ENCODE results near the gene SEL1L3. TPM values are rescaled to one million over a fixed set of nuclear protein-coding genes. Genes with fewer than 3 reads are reported as not detected.
"Not testable (repeated sequence)": the region's sequence is repeated elsewhere in the genome, so short reads cannot be mapped to it uniquely, and the experiment has no call there.

Gene SEL1L3
- 10 to 100 TPM; 45.4 to 61.0 (median 45.7) TPM for total RNA-seq
- 203 TPM for total RNA-seq (2013)

DNA sequence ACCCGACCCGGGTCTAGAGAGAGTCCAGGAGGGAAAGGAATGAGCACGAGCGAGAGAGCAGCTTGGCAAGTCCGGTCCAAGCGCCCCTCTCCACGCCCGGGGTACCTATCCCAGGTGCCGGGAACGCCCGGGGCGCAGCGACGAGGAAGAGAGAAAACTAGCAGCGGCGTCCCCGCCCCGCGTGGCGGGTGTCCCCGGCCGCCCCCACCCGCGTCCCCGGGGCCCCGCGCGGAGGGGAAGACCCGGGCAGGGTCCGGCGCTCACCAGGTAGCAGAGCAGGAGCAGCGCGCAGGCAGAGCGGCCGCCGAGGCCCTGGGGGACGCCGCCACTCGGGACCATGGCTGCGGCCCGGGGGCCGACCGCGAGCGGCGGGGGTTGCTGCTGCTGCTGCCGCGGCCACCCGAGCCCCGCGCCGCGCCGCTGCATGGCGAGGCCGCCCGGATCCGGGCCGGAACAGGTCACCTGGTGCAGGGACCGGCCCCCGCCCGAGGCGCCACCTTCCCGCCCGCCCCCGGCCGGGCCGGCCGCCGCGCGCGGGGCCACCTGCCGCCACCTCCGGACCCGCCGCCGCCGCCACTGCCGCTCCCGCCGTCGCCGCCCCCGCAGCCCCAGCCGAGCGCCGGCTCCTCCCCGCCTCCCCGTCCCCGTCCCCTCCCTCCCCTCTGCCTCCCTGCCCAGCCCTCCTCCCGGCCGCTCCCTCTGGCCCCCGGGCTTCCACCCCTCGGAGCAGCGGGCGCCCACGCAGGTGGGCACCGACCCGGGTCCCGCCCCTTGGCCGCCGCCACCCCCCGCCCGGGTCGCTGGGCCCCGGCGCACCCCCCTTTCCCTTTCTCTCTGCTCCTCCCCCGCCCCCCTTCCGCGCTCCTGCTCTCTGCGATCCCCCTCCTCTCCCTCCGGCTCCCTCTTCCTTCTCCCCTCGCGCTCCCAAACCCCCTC, at the start of gene SEL1L3:
TSS of gene SEL1L3 (minus strand) at position 578 of the 936 bp plus-strand sequence. CDS start at position 426, 152 bp downstream.
- DNase-seq: peak; percentile 41 to 65
- TF ChIP-seq, protein P1, sequence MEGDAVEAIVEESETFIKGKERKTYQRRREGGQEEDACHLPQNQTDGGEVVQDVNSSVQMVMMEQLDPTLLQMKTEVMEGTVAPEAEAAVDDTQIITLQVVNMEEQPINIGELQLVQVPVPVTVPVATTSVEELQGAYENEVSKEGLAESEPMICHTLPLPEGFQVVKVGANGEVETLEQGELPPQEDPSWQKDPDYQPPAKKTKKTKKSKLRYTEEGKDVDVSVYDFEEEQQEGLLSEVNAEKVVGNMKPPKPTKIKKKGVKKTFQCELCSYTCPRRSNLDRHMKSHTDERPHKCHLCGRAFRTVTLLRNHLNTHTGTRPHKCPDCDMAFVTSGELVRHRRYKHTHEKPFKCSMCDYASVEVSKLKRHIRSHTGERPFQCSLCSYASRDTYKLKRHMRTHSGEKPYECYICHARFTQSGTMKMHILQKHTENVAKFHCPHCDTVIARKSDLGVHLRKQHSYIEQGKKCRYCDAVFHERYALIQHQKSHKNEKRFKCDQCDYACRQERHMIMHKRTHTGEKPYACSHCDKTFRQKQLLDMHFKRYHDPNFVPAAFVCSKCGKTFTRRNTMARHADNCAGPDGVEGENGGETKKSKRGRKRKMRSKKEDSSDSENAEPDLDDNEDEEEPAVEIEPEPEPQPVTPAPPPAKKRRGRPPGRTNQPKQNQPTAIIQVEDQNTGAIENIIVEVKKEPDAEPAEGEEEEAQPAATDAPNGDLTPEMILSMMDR (IDR thresholded peaks at IDR 0.05): no peak
- no peaks in the 10 kb centered on the region for H3K36me3 Mint-ChIP-seq
- H3K27ac Mint-ChIP-seq: peak within 1 kb of the TSS; percentile 77 to 94
- Histone ChIP-seq H3K36me3 (ENCODE audit: control insufficient read depth, insufficient read depth, low read length) (no peaks in the 10 kb centered on the region), H3K4me3 (ENCODE audit: low read length) (peak within 1 kb of the TSS; percentile 74), H3K9me3 (ENCODE audit: control insufficient read depth, insufficient read depth, low read length) (no peaks in the 10 kb centered on the region), H3K4me1 (ENCODE audit: control insufficient read depth, insufficient read depth, low read length) (peaks cover 33% of the 10 kb centered on the region), H3K27me3 (ENCODE audit: control insufficient read depth, insufficient read depth, low read length) (no peaks in the 10 kb centered on the region), H3K27ac (ENCODE audit: low read length) (peak within 1 kb of the TSS; percentile 85)
- intact Hi-C loops (cut with micrococcal nuclease): loop anchor here (2.0 kb wide), 1 partner anchor 50 kb away; no protein-coding TSS in a partner anchor
- peak; percentile 49 to 71 (median 66) for ATAC-seq
- peak within 1 kb of the TSS; percentile 97 for H3K4me3 Mint-ChIP-seq
- H3K9me3 Mint-ChIP-seq: no peaks in the 10 kb centered on the region
- no peaks in the 10 kb centered on the region for H3K27me3 Mint-ChIP-seq (ENCODE audit: low read depth in 2 of 2)
- WGBS (ENCODE audit: insufficient coverage): under 1% methylated on average over 112 of the region's 115 CpGs
- peaks cover 38 to 50% of the 10 kb centered on the region in 2 donors for H3K4me1 Mint-ChIP-seq

DNA sequence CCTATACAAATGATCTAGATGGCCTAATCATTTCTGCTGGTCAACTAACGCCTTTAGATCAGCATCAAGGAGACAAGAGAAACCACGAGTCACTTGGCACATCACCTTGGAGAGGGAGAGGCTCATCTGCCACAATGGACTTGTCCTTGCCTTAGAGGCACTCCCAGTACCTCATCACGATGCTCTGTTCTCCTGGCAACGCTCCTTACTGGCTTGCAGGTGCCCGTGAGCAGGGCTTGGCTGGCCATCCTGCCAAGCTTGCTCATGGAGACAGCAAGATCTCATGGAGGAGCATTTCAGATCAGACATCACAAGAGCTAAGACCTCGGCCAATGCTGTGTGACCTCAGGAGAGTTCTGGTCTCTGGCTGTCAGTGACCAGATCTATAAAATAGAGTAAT, 48.6 kb upstream of the SEL1L3 start:
- no peak for ATAC-seq
- H3K4me3 Mint-ChIP-seq: no peak overlapping the region
- H3K4me3 ChIP-seq (ENCODE audit: low read length): no peak overlapping the region
- 86% methylated on average over 6 of the region's 6 CpGs for WGBS (ENCODE audit: insufficient coverage)
- no peaks in the 10 kb centered on the region for H3K36me3 Mint-ChIP-seq
- intact Hi-C loops (cut with micrococcal nuclease): loop anchor here (10.0 kb wide), 1 partner anchor 413 kb away; the partner anchor contains the start of gene RBPJ
- no peak overlapping the region for H3K27ac ChIP-seq (ENCODE audit: low read length)
- H3K9me3 Mint-ChIP-seq: no peaks in the 10 kb centered on the region
- TF ChIP-seq, protein P1 (IDR thresholded peaks at IDR 0.05): no peak
- H3K4me1 Mint-ChIP-seq: peaks cover 16 to 24% of the 10 kb centered on the region in 2 donors
- H3K9me3 ChIP-seq (ENCODE audit: control insufficient read depth, insufficient read depth, low read length): no peaks in the 10 kb centered on the region
- H3K4me1 ChIP-seq (ENCODE audit: control insufficient read depth, insufficient read depth, low read length): peaks cover 18% of the 10 kb centered on the region
- DNase-seq: no peak
- H3K27me3 ChIP-seq (ENCODE audit: control insufficient read depth, insufficient read depth, low read length): no peaks in the 10 kb centered on the region
- peaks cover 7 to 14% of the 10 kb centered on the region in 2 donors for H3K27me3 Mint-ChIP-seq (ENCODE audit: low read depth in 2 of 2)
- H3K36me3 ChIP-seq (ENCODE audit: control insufficient read depth, insufficient read depth, low read length): no peaks in the 10 kb centered on the region
- H3K27ac Mint-ChIP-seq: no peak overlapping the region

GRCh38 chr4:25908491-25908901, 45.7 kb upstream of the SEL1L3 start:
- WGBS (ENCODE audit: insufficient coverage): 46% methylated on average over 5 of the region's 5 CpGs
- H3K36me3 ChIP-seq (ENCODE audit: control insufficient read depth, insufficient read depth, low read length): no peaks in the 10 kb centered on the region
- no peak overlapping the region for H3K4me3 Mint-ChIP-seq
- H3K9me3 ChIP-seq (ENCODE audit: control insufficient read depth, insufficient read depth, low read length): no peaks in the 10 kb centered on the region
- H3K27ac Mint-ChIP-seq: no peak overlapping the region
- H3K27me3 ChIP-seq (ENCODE audit: control insufficient read depth, insufficient read depth, low read length): no peaks in the 10 kb centered on the region
- no peaks in the 10 kb centered on the region for H3K36me3 Mint-ChIP-seq
- peaks cover 7 to 14% of the 10 kb centered on the region in 2 donors for H3K27me3 Mint-ChIP-seq (ENCODE audit: low read depth in 2 of 2)
- ATAC-seq: no peak
- no peaks in the 10 kb centered on the region for H3K9me3 Mint-ChIP-seq
- peaks cover 7 to 9% of the 10 kb centered on the region in 2 donors for H3K4me1 Mint-ChIP-seq
- H3K4me3 ChIP-seq (ENCODE audit: low read length): no peak overlapping the region
- TF ChIP-seq, protein P1 (IDR thresholded peaks at IDR 0.05): no peak
- peaks cover 13% of the 10 kb centered on the region for H3K4me1 ChIP-seq (ENCODE audit: control insufficient read depth, insufficient read depth, low read length)
- intact Hi-C loops (cut with micrococcal nuclease): no loop called here
- DNase-seq: no peak
- H3K27ac ChIP-seq (ENCODE audit: low read length): no peak overlapping the region

DNA sequence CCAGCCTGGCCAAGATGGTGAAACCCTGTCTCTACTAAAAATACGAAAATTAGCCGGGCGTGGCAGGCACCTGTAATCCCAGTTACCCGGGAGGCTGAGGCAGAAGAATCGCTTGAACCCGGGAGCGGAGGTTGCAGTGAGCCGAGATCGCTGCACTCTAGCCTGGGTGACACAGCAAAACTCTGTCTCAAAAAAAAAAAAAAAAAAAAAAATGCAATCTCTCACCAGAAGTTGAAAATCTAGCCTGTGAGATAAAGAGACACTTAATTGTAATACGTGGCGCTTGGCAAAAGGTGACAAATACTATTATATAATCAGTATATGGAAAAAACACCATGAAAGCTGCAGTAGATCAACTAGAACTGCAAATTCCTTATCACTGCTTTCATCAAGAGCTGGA, 43.3 kb upstream of the SEL1L3 start:
- DNase-seq; H3K4me3 ChIP-seq (ENCODE audit: low read length); H3K27me3 ChIP-seq (ENCODE audit: control insufficient read depth, insufficient read depth, low read length); intact Hi-C loops (cut with micrococcal nuclease); H3K36me3 Mint-ChIP-seq; H3K27ac ChIP-seq (ENCODE audit: low read length); H3K4me1 ChIP-seq (ENCODE audit: control insufficient read depth, insufficient read depth, low read length); ATAC-seq; H3K4me3 Mint-ChIP-seq; H3K9me3 ChIP-seq (ENCODE audit: control insufficient read depth, insufficient read depth, low read length); H3K27ac Mint-ChIP-seq; H3K36me3 ChIP-seq (ENCODE audit: control insufficient read depth, insufficient read depth, low read length); H3K4me1 Mint-ChIP-seq; H3K9me3 Mint-ChIP-seq: not testable (repeated sequence)
- peaks cover 7 to 14% of the 10 kb centered on the region in 2 donors for H3K27me3 Mint-ChIP-seq (ENCODE audit: low read depth in 2 of 2)
- 93% methylated on average over 9 of the region's 11 CpGs for WGBS (ENCODE audit: insufficient coverage)

Data from natural killer cell (primary cell).